ENCODE results near the gene MGMT. TPM values are rescaled to one million over a fixed set of nuclear protein-coding genes. Genes with fewer than 3 reads are reported as not detected.
A peak's percentile ranks its signal among the peaks of the same experiment; 100 is the strongest.

MGMT gene
- total RNA-seq, 6 experiments from 2014 or later = 8.9 to 18.0 (median 10.0) TPM

- Mint-ChIP-seq H3K4me3 (peak overlapping the region; percentile 33), H3K27ac (peak overlapping the region; percentile 55; the same call in 1 of the 2 replicates), H3K4me1 (ENCODE audit: low read depth) (peaks cover 20% of the 10 kb centered on the region), H3K36me3 (ENCODE audit: low read depth) (peaks cover 13% of the 10 kb centered on the region), H3K9me3 (peaks cover 4% of the 10 kb centered on the region; the same call in 1 of the 2 replicates), H3K27me3 (ENCODE audit: insufficient read depth) (no peaks in the 10 kb centered on the region; the same call in 1 of the 2 replicates)
- peak; percentile 42 for DNase-seq
- TF ChIP-seq, protein P1, sequence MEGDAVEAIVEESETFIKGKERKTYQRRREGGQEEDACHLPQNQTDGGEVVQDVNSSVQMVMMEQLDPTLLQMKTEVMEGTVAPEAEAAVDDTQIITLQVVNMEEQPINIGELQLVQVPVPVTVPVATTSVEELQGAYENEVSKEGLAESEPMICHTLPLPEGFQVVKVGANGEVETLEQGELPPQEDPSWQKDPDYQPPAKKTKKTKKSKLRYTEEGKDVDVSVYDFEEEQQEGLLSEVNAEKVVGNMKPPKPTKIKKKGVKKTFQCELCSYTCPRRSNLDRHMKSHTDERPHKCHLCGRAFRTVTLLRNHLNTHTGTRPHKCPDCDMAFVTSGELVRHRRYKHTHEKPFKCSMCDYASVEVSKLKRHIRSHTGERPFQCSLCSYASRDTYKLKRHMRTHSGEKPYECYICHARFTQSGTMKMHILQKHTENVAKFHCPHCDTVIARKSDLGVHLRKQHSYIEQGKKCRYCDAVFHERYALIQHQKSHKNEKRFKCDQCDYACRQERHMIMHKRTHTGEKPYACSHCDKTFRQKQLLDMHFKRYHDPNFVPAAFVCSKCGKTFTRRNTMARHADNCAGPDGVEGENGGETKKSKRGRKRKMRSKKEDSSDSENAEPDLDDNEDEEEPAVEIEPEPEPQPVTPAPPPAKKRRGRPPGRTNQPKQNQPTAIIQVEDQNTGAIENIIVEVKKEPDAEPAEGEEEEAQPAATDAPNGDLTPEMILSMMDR (IDR thresholded peaks at IDR 0.05) = no peak
Observed at GRCh38 chr10:129525401-129525801, 58.4 kb downstream of the MGMT start.

- no peak overlapping the region for H3K27ac Mint-ChIP-seq
- no peak for DNase-seq
- H3K36me3 Mint-ChIP-seq (ENCODE audit: low read depth) = peaks cover 9% of the 10 kb centered on the region
- H3K4me3 Mint-ChIP-seq = no peak overlapping the region
- H3K4me1 Mint-ChIP-seq (ENCODE audit: low read depth) = peaks cover 30% of the 10 kb centered on the region
- peaks cover 4% of the 10 kb centered on the region; the same call in 1 of the 2 replicates for H3K9me3 Mint-ChIP-seq
- TF ChIP-seq, protein P1 (IDR thresholded peaks at IDR 0.05) = no peak
- no peaks in the 10 kb centered on the region; the same call in 1 of the 2 replicates for H3K27me3 Mint-ChIP-seq (ENCODE audit: insufficient read depth)
Observed at GRCh38 chr10:129526943-129527342, 59.9 kb downstream of the MGMT start.

DNA sequence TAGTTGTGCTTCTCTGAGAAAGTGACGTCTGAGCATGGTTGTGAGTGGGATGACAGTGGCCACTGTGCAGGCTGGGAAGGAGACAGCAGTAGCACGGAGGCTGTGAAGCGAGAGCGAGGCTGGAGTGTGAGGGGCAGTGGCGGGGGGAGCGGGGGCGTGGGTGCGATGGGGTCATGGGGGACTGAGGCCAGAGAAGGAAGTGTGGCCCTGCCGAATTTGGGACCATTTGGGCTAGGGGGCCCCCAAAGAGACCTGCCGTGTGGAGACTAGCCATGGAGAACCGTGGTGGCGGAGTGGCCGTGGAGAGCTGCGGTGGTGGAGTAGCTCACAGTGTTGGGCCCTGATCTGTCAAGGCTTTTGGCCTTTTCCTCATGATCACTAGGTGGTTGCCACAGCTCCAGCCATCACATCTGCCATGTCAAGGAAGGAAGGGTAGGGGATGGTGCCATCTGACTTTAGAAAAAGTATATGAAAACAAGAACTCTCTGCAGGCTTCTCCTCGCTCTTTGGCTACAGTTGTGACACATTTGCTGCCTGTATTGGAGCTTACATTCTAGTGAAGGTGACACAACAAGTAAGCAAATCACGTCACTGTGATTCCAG lies 61.4 kb downstream of the MGMT start:
- Mint-ChIP-seq H3K4me1 (ENCODE audit: low read depth) (peaks cover 33% of the 10 kb centered on the region), H3K4me3 (no peak overlapping the region), H3K9me3 (peaks cover 4% of the 10 kb centered on the region; the same call in 1 of the 2 replicates), H3K27me3 (ENCODE audit: insufficient read depth) (no peaks in the 10 kb centered on the region; the same call in 1 of the 2 replicates), H3K36me3 (ENCODE audit: low read depth) (peaks cover 9% of the 10 kb centered on the region), H3K27ac (peak overlapping the region; percentile 12; the same call in 1 of the 2 replicates)
- DNase-seq = no peak
- TF ChIP-seq, protein P1 (IDR thresholded peaks at IDR 0.05) = no peak

DNA sequence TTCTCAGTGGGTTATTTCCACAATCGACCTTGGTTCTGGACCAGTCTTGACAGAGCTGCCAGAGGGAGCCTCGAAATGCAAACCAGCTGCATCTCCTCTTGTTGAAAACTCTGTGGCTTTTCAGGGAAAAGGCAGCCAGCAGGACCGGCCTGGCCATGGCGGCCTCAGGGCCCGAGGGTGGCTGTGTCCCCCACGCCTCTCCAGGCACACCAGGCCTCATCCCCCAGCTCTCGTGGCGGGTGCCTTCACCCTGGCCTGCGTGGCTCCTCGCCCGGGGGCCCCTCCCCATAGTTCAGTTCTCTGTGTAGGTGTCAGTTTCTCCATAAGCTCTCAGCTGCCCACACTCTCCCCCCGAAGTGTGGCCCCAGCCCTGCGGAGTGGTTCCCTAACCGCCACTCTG lies 63.5 kb downstream of the MGMT start:
- Mint-ChIP-seq H3K27ac (no peak overlapping the region), H3K4me1 (ENCODE audit: low read depth) (peaks cover 25% of the 10 kb centered on the region), H3K36me3 (ENCODE audit: low read depth) (peaks cover 14% of the 10 kb centered on the region), H3K4me3 (no peak overlapping the region), H3K27me3 (ENCODE audit: insufficient read depth) (no peaks in the 10 kb centered on the region; the same call in 1 of the 2 replicates), H3K9me3 (peaks cover 4% of the 10 kb centered on the region; the same call in 1 of the 2 replicates)
- TF ChIP-seq, protein P1 (IDR thresholded peaks at IDR 0.05) = no peak
- no peak for DNase-seq

GRCh38 chr10:129531195-129531968 lies 64.3 kb downstream of the MGMT start:
- TF ChIP-seq, protein P1 (IDR thresholded peaks at IDR 0.05) = no peak
- H3K27ac Mint-ChIP-seq = peak overlapping the region; percentile 72; the same call in 1 of the 2 replicates
- H3K9me3 Mint-ChIP-seq = peaks cover 4% of the 10 kb centered on the region; the same call in 1 of the 2 replicates
- H3K36me3 Mint-ChIP-seq (ENCODE audit: low read depth) = peaks cover 14% of the 10 kb centered on the region
- peaks cover 21% of the 10 kb centered on the region for H3K4me1 Mint-ChIP-seq (ENCODE audit: low read depth)
- no peak overlapping the region for H3K4me3 Mint-ChIP-seq
- no peaks in the 10 kb centered on the region; the same call in 1 of the 2 replicates for H3K27me3 Mint-ChIP-seq (ENCODE audit: insufficient read depth)
- DNase-seq = no peak

All from HFFc6 (cell line).